Activated CD8-positive, alpha-beta T cell treated with anti-CD3 and anti-CD28 coated beads for 36 hours (primary cell): ENCODE measurements around the gene CYB5R3. TPM values are rescaled to one million over a fixed set of nuclear protein-coding genes. Genes with fewer than 3 reads are reported as not detected.
"Not testable (repeated sequence)": the region's sequence is repeated elsewhere in the genome, so short reads cannot be mapped to it uniquely, and the experiment has no call there.

Experiments
- ATAC-seq: fragments of 200-7000 bp; cut with Tn5 transposase; one replicate; pipeline ENCODE4 v1.10.0; 2021; ENCODE audit warnings: mild to moderate bottlenecking, moderate library complexity
- CTCF ChIA-PET: fragments of 350-600 bp; sonication (Branson Sonifier 250); formaldehyde crosslinking; loops from one replicate; lab custom pipeline; 2021; ENCODE audit warnings: antibody characterized with exemption; lab: Charles Lee
- POLR2A ChIA-PET: fragments of 350-600 bp; sonication (Branson Sonifier 250); formaldehyde crosslinking; loops from one replicate; lab custom pipeline; 2021; ENCODE audit warnings: antibody characterized with exemption; lab: Charles Lee
- DNase-seq: peaks from one replicate; pipeline ENCODE4 v3.0.0-alpha.2; 2020
- H3K27ac Mint-ChIP-seq: one replicate; pipeline ENCODE4 v1.8.0; 2021; ENCODE audit warnings: mild to moderate bottlenecking, mixed read lengths
- H3K27me3 Mint-ChIP-seq: one replicate; pipeline ENCODE4 v1.8.0; 2021; ENCODE audit warnings: mixed read lengths
- H3K36me3 Mint-ChIP-seq: one replicate; pipeline ENCODE4 v1.8.0; 2021; ENCODE audit warnings: low read depth, mixed read lengths
- H3K4me1 Mint-ChIP-seq: one replicate; pipeline ENCODE4 v1.8.0; 2021; ENCODE audit warnings: low read depth, mixed read lengths
- H3K4me3 Mint-ChIP-seq: one replicate; pipeline ENCODE4 v1.8.0; 2021; ENCODE audit warnings: mild to moderate bottlenecking, moderate library complexity, mixed read lengths
- H3K9me3 Mint-ChIP-seq: one replicate; pipeline ENCODE4 v1.8.0; 2021; ENCODE audit warnings: mixed read lengths
- intact Hi-C: fragments of 100-400 bp; cut with micrococcal nuclease; formaldehyde crosslinking; loops from one replicate; pipeline ENCODE4 v1.10.0; 2022
- total RNA-seq, 2 experiments: library from RNA; stranded (reverse); gene quantifications; one replicate each; pipeline ENCODE4 v1.2.3, GENCODE V29; 2021
- TF ChIP-seq, protein P1 (sequence below): fragments of 200-600 bp; IDR thresholded peaks from one replicate; pipeline ENCODE4 v1.8.0; 2022; ENCODE audit warnings: antibody characterized with exemption, mild to moderate bottlenecking

Gene CYB5R3
- total RNA-seq, 2 experiments from 2014 or later, result 64.2 to 64.3 TPM

DNA sequence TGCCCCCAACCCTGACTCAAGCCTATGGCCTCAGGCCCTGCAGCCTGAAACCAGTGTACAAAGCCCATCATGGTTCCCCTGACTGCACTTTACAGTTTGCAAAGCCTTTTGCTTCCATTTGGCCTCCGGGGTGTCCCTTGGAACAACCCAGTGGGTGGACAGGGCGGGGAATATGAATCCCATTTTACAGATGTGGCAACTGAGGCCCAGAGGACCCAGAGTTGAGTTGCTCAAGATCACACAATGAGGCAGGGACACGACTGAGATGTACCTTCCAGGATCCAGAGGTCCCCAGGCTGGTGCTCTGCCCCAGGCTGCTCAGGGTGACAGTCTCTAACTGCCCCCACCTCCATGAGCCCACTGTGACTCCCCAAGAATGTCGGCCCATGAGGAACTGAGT, 29.1 kb downstream of the CYB5R3 start:
- DNase-seq (no peak), ATAC-seq (no peak)
- no peak overlapping the region for H3K4me3 Mint-ChIP-seq
- no peaks in the 10 kb centered on the region for H3K9me3 Mint-ChIP-seq
- TF ChIP-seq, protein P1, sequence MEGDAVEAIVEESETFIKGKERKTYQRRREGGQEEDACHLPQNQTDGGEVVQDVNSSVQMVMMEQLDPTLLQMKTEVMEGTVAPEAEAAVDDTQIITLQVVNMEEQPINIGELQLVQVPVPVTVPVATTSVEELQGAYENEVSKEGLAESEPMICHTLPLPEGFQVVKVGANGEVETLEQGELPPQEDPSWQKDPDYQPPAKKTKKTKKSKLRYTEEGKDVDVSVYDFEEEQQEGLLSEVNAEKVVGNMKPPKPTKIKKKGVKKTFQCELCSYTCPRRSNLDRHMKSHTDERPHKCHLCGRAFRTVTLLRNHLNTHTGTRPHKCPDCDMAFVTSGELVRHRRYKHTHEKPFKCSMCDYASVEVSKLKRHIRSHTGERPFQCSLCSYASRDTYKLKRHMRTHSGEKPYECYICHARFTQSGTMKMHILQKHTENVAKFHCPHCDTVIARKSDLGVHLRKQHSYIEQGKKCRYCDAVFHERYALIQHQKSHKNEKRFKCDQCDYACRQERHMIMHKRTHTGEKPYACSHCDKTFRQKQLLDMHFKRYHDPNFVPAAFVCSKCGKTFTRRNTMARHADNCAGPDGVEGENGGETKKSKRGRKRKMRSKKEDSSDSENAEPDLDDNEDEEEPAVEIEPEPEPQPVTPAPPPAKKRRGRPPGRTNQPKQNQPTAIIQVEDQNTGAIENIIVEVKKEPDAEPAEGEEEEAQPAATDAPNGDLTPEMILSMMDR, result no peak
- H3K27me3 Mint-ChIP-seq, result no peaks in the 10 kb centered on the region
- no peak overlapping the region for H3K27ac Mint-ChIP-seq
- POLR2A ChIA-PET, result interaction anchor here (0.9 kb wide), 1 partner anchor 21 kb away, joined by 3 read pairs; no protein-coding TSS in a partner anchor
- intact Hi-C loops, result no loop called here
- CTCF ChIA-PET, result interaction anchor here (1.3 kb wide), 1 partner anchor 29 kb away, joined by 4 read pairs; the partner anchor contains the start of gene CYB5R3
- peaks cover 14% of the 10 kb centered on the region for H3K4me1 Mint-ChIP-seq
- H3K36me3 Mint-ChIP-seq, result peaks cover 3% of the 10 kb centered on the region

DNA sequence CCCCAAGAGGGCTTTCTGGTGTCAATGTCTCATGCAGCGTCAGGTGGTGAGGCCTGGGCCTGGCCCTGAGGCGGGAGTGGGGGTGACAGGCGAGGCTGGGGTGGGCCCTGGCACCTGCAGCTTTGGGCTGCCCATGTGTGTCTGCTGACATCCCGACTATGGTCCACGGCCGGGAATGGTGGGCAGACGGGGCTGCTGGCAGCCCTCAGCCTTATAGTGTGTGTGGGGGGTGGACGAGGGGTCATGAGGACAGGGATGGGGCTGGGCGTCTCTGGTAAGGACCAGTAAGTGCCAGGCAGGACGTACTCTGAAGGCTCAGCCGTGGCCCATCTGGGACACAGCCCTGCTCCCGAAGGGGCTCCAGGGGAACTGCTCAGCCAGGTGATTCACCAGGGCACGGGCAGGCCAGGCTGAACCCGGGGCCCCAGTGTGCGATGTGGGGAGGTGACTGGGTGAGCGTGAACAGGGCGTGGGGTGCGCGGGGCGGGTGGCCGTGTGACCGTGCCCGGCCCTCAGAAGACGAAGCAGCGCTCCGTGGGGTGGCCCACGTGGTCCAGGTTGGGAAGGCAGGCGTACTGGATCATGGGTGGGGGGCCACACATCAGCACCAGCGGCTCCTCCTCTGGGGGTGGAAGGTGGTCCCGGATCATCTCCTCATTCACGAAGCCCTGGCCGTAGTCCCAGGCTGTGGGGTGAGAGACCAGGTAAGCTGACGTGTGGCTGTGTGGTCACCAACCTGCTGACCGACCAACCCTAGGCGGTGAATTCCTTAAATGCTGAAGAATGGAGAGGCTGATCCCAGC, 29.7 kb downstream of the CYB5R3 start:
- peaks cover 17% of the 10 kb centered on the region for H3K4me1 Mint-ChIP-seq
- intact Hi-C loops, result no loop called here
- H3K4me3 Mint-ChIP-seq, result no peak overlapping the region
- peaks cover 3% of the 10 kb centered on the region for H3K36me3 Mint-ChIP-seq
- TF ChIP-seq, protein P1, result no peak
- no peaks in the 10 kb centered on the region for H3K27me3 Mint-ChIP-seq
- H3K27ac Mint-ChIP-seq, result no peak overlapping the region
- DNase-seq (no peak), ATAC-seq (no peak)
- ChIA-PET POLR2A (interaction anchor here (0.9 kb wide), 1 partner anchor 22 kb away, joined by 3 read pairs; no protein-coding TSS in a partner anchor), CTCF (no interaction called here)
- no peaks in the 10 kb centered on the region for H3K9me3 Mint-ChIP-seq

GRCh38 chr22:42617155-42617983, 31.8 kb downstream of the CYB5R3 start:
- DNase-seq, result no peak
- Mint-ChIP-seq H3K4me3 (no peak overlapping the region), H3K9me3 (no peaks in the 10 kb centered on the region), H3K4me1 (peaks cover 26% of the 10 kb centered on the region), H3K27ac (no peak overlapping the region), H3K36me3 (peaks cover 14% of the 10 kb centered on the region), H3K27me3 (no peaks in the 10 kb centered on the region)
- ChIA-PET CTCF (no interaction called here), POLR2A (interaction anchor here (0.8 to 9.0 kb wide), 3 partner anchors 8 to 34 kb away, joined by 3 to 102 read pairs (median 64); partner anchors contain the start of gene CYB5R3)
- TF ChIP-seq, protein P1, result no peak
- intact Hi-C loops, result no loop called here
- ATAC-seq, result no peak

DNA sequence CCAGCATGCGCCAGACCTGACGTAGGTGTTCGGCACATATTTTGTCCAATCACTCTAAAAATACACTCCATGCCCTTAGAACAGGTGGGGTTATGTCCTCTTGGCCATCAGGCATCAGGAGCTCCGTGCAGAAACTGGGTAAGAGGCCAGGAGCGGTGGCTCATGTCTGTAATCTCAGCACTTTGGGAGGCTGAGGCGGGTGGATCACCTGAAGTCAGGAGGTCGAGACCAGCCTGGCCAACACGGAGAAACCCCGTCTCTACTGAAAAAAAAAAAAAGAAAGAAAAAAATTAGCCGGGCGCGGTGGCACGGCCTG, 33.4 kb downstream of the CYB5R3 start:
- Mint-ChIP-seq H3K36me3 (peaks cover 25% of the 10 kb centered on the region), H3K4me1 (peaks cover 38% of the 10 kb centered on the region), H3K4me3 (peak overlapping the region; percentile 91), H3K27ac (peak overlapping the region; percentile 100)
- DNase-seq, H3K27me3 Mint-ChIP-seq, intact Hi-C loops, ATAC-seq, H3K9me3 Mint-ChIP-seq: not testable (repeated sequence)
- ChIA-PET CTCF (interaction anchor here (1.0 kb wide), 1 partner anchor 10 kb away, joined by 5 read pairs; no protein-coding TSS in a partner anchor), POLR2A (interaction anchor here (0.7 to 9.0 kb wide), 17 partner anchors 9 to 462 kb away, joined by 3 to 102 read pairs (median 10); partner anchors contain the start of gene CYB5R3)

DNA sequence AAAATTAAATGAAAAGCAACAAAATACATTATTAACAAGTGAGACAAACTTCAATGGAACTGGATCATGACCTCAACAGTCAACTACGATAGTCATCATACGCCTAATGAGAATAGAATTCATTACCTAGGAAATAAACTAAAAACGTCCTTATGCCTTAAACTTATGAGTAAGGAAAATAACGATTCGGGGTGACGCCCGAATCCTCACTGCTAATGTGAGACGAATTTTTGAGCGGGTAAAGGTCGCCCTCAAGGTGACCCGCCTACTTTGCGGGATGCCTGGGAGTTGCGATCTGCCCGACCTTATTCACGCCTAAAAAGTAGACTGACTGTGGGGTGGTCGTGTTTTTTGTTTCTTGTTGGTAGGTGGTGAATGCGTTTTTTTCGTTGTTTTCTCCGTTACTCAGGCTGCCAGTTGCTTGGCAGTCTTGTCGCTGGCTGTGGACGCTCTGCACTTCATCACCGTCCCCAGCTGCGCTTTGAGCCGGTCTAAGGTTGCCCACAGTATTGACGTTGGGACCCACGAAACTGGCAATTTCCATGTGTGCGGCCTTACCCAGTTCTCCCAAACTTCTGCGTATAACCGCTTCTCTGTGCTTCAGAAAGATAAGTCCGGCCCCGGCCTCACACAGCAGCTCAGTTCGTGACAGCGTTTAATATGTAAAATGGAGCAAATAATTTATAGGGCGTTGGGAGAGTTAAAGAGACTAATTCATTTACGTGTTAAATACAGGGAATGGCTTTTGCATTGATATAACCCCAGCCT, 33.9 kb downstream of the CYB5R3 start:
- intact Hi-C loops, result no loop called here
- Mint-ChIP-seq H3K27ac (peak overlapping the region; percentile 100), H3K36me3 (peaks cover 25% of the 10 kb centered on the region), H3K27me3 (no peaks in the 10 kb centered on the region), H3K9me3 (no peaks in the 10 kb centered on the region), H3K4me1 (peaks cover 44% of the 10 kb centered on the region), H3K4me3 (peak overlapping the region; percentile 91)
- DNase-seq (peak; percentile 97), ATAC-seq (peak; percentile 81)
- ChIA-PET POLR2A (interaction anchor here (0.7 to 9.0 kb wide), 38 partner anchors 9 to 1166 kb away, joined by 3 to 102 read pairs (median 4); partner anchors contain the start of genes ACO2, CYB5R3 and PHF5A), CTCF (interaction anchor here (1.0 kb wide), 2 partner anchors 11 to 33 kb away, joined by 3 to 5 read pairs; no protein-coding TSS in a partner anchor)
- TF ChIP-seq, protein P1, result no peak
